Measurements from ENCODE around the gene SPINT4. TPM values are rescaled to one million over a fixed set of nuclear protein-coding genes. Genes with fewer than 3 reads are reported as not detected.
"Not testable (repeated sequence)": the region's sequence is repeated elsewhere in the genome, so short reads cannot be mapped to it uniquely, and the experiment has no call there.

SPINT4 gene
- polyA plus RNA-seq, 3 donors from 2014 or later = not detected

GRCh38 chr20:45735988-45736387 is 13.8 kb downstream of the SPINT4 start:
- DNase-seq = no peak
- peaks cover 0 to 7% (median under 1%) of the 10 kb centered on the region in 3 donors for H3K36me3 Mint-ChIP-seq
- H3K4me1 Mint-ChIP-seq = no peaks in the 10 kb centered on the region
- peaks cover 7 to 31% (median 14%) of the 10 kb centered on the region in 6 donors for H3K9me3 Mint-ChIP-seq
- H3K4me3 Mint-ChIP-seq = no peak overlapping the region
- H3K27me3 Mint-ChIP-seq (ENCODE audit: low read depth in 3 of 3) = peaks cover 4 to 13% (median 10%) of the 10 kb centered on the region in 3 donors
- H3K27ac Mint-ChIP-seq = no peak overlapping the region

- Mint-ChIP-seq H3K36me3 (no peaks in the 10 kb centered on the region), H3K27me3 (ENCODE audit: low read depth in 3 of 3) (peaks cover 0 to 8% (median 3%) of the 10 kb centered on the region in 3 donors), H3K27ac (no peak overlapping the region), H3K4me1 (no peaks in the 10 kb centered on the region), H3K4me3 (no peak overlapping the region), H3K9me3 (no peaks in the 10 kb centered on the region)
- no peak for DNase-seq
Observed at GRCh38 chr20:45742596-45742995, 20.4 kb downstream of the SPINT4 start.

GRCh38 chr20:45745015-45745414 is 22.9 kb downstream of the SPINT4 start:
- Mint-ChIP-seq H3K9me3 (no peaks in the 10 kb centered on the region), H3K4me1 (no peaks in the 10 kb centered on the region), H3K27me3 (ENCODE audit: low read depth in 3 of 3) (peaks cover 0 to 9% (median 2%) of the 10 kb centered on the region in 3 donors), H3K27ac (no peak overlapping the region), H3K36me3 (no peaks in the 10 kb centered on the region), H3K4me3 (no peak overlapping the region)
- no peak for DNase-seq

- no peaks in the 10 kb centered on the region for H3K36me3 Mint-ChIP-seq
- no peak overlapping the region for H3K27ac Mint-ChIP-seq
- H3K4me1 Mint-ChIP-seq = no peaks in the 10 kb centered on the region
- peaks cover 2 to 8% (median 6%) of the 10 kb centered on the region in 3 donors for H3K27me3 Mint-ChIP-seq (ENCODE audit: low read depth in 3 of 3)
- DNase-seq = no peak
- H3K4me3 Mint-ChIP-seq = no peak overlapping the region
- H3K9me3 Mint-ChIP-seq = no peaks in the 10 kb centered on the region
Observed at GRCh38 chr20:45751721-45752120, 29.6 kb downstream of the SPINT4 start.

GRCh38 chr20:45752746-45753145 is 30.6 kb downstream of the SPINT4 start:
- H3K27me3 Mint-ChIP-seq (ENCODE audit: low read depth in 3 of 3) = peaks cover 3 to 8% (median 8%) of the 10 kb centered on the region in 3 donors
- DNase-seq = no peak

GRCh38 chr20:45758096-45758495 is 35.9 kb downstream of the SPINT4 start:
- Mint-ChIP-seq H3K27me3 (ENCODE audit: low read depth in 3 of 3) (peaks cover 0 to 9% (median 8%) of the 10 kb centered on the region in 3 donors), H3K36me3 (no peaks in the 10 kb centered on the region), H3K4me3 (no peak overlapping the region), H3K27ac (no peak overlapping the region), H3K9me3 (no peaks in the 10 kb centered on the region), H3K4me1 (no peaks in the 10 kb centered on the region)
- no peak for DNase-seq

More at GRCh38 chr20:45752746-45753145, 30.6 kb downstream of the SPINT4 start:
- Mint-ChIP-seq H3K4me3 (no peak overlapping the region), H3K27ac (no peak overlapping the region), H3K4me1 (no peaks in the 10 kb centered on the region), H3K9me3 (no peaks in the 10 kb centered on the region), H3K36me3 (no peaks in the 10 kb centered on the region)

- H3K27ac Mint-ChIP-seq; H3K9me3 Mint-ChIP-seq; H3K27me3 Mint-ChIP-seq (ENCODE audit: low read depth in 3 of 3); H3K4me1 Mint-ChIP-seq; DNase-seq; H3K4me3 Mint-ChIP-seq; H3K36me3 Mint-ChIP-seq: not testable (repeated sequence)
Observed at GRCh38 chr20:45759921-45760320, 37.8 kb downstream of the SPINT4 start.

- DNase-seq; H3K27me3 Mint-ChIP-seq (ENCODE audit: low read depth in 3 of 3); H3K4me3 Mint-ChIP-seq; H3K4me1 Mint-ChIP-seq; H3K9me3 Mint-ChIP-seq; H3K36me3 Mint-ChIP-seq; H3K27ac Mint-ChIP-seq: not testable (repeated sequence)
Observed at GRCh38 chr20:45761966-45762365, 39.8 kb downstream of the SPINT4 start.

- H3K36me3 Mint-ChIP-seq; H3K4me1 Mint-ChIP-seq; H3K4me3 Mint-ChIP-seq; DNase-seq; H3K27ac Mint-ChIP-seq; H3K9me3 Mint-ChIP-seq; H3K27me3 Mint-ChIP-seq (ENCODE audit: low read depth in 3 of 3): not testable (repeated sequence)
Observed at GRCh38 chr20:45764618-45765282, 42.6 kb downstream of the SPINT4 start.

- no peak overlapping the region for H3K4me3 Mint-ChIP-seq
- H3K4me1 Mint-ChIP-seq = no peaks in the 10 kb centered on the region
- H3K36me3 Mint-ChIP-seq = no peaks in the 10 kb centered on the region
- DNase-seq = no peak
- H3K27ac Mint-ChIP-seq = no peak overlapping the region
- H3K9me3 Mint-ChIP-seq = no peaks in the 10 kb centered on the region
- peaks cover 0 to 3% (median 0%) of the 10 kb centered on the region in 3 donors for H3K27me3 Mint-ChIP-seq (ENCODE audit: low read depth in 3 of 3)
Observed at GRCh38 chr20:45765307-45765875, 43.2 kb downstream of the SPINT4 start.

GRCh38 chr20:45765980-45766379 is 43.8 kb downstream of the SPINT4 start:
- no peaks in the 10 kb centered on the region for H3K4me1 Mint-ChIP-seq
- no peaks in the 10 kb centered on the region for H3K9me3 Mint-ChIP-seq
- peaks cover 0 to 3% (median 0%) of the 10 kb centered on the region in 3 donors for H3K27me3 Mint-ChIP-seq (ENCODE audit: low read depth in 3 of 3)
- H3K4me3 Mint-ChIP-seq = no peak overlapping the region
- no peak overlapping the region for H3K27ac Mint-ChIP-seq
- no peak for DNase-seq
- no peaks in the 10 kb centered on the region for H3K36me3 Mint-ChIP-seq

GRCh38 chr20:45768479-45768878 is 46.3 kb downstream of the SPINT4 start:
- Mint-ChIP-seq H3K36me3 (no peaks in the 10 kb centered on the region), H3K9me3 (no peaks in the 10 kb centered on the region), H3K27me3 (ENCODE audit: low read depth in 3 of 3) (peaks cover 1 to 3% (median 2%) of the 10 kb centered on the region in 3 donors), H3K27ac (no peak overlapping the region), H3K4me3 (no peak overlapping the region), H3K4me1 (no peaks in the 10 kb centered on the region)
- DNase-seq = no peak

- Mint-ChIP-seq H3K27ac (peak overlapping the region in 1 of 6 donors; percentile 6), H3K4me3 (no peak overlapping the region), H3K9me3 (no peaks in the 10 kb centered on the region), H3K4me1 (no peaks in the 10 kb centered on the region), H3K27me3 (ENCODE audit: low read depth in 3 of 3) (peaks cover 0 to 8% (median 4%) of the 10 kb centered on the region in 3 donors), H3K36me3 (no peaks in the 10 kb centered on the region)
- DNase-seq = peak; percentile 66 to 74 (median 68)
Observed at GRCh38 chr20:45771182-45771759, 49.1 kb downstream of the SPINT4 start.

GRCh38 chr20:45772693-45773092 is 50.5 kb downstream of the SPINT4 start:
- Mint-ChIP-seq H3K9me3 (no peaks in the 10 kb centered on the region), H3K27ac (no peak overlapping the region), H3K4me1 (no peaks in the 10 kb centered on the region), H3K4me3 (no peak overlapping the region), H3K36me3 (no peaks in the 10 kb centered on the region), H3K27me3 (ENCODE audit: low read depth in 3 of 3) (peaks cover 0 to 8% (median 4%) of the 10 kb centered on the region in 3 donors)
- DNase-seq = no peak
